RWPE1 (cell line): ENCODE data around the gene TMEM266.

Experiments used
- CTCF ChIA-PET: fragments of 350-600 bp; sonication (Branson Sonifier 250); formaldehyde crosslinking; extraction: SDS; loops from one replicate; lab custom pipeline; 2021; lab: Yijun Ruan, JAX
- POLR2A ChIA-PET: fragments of 400-600 bp; formaldehyde crosslinking; extraction: SDS; loops from one replicate; lab custom pipeline; 2020; ENCODE audit warnings: antibody characterized with exemption; ENCODE audit not compliant: low non-redundant PET; lab: Yijun Ruan, JAX
- DNase-seq: peaks from one replicate; pipeline ENCODE4 v3.0.0; 2012; ENCODE audit warnings: low spot score
- H3K27ac ChIP-seq: fragments of 450-650 bp; 2 replicates; pipeline ENCODE4 v1.5.1; 2017
- CTCF ChIP-seq: fragments of 450-650 bp; conservative IDR thresholded peaks from 2 replicates; pipeline ENCODE4 v1.5.1; 2017; ENCODE audit warnings: low read depth, mild to moderate bottlenecking

Gene TMEM266

GRCh38 chr15:76198456-76199105 lies 138.8 kb downstream of the TMEM266 start:
- POLR2A ChIA-PET = no interaction called here
- H3K27ac ChIP-seq = peak overlapping the region; percentile 99
- CTCF ChIA-PET = interaction anchor here (0.7 to 1.0 kb wide), 2 partner anchors 7 to 1462 kb away, joined by 3 to 5 read pairs; no protein-coding TSS in a partner anchor
- DNase-seq = no peak
- no peak for TF ChIP-seq CTCF

GRCh38 chr15:76199106-76200082 lies 139.6 kb downstream of the TMEM266 start:
- CTCF ChIA-PET = interaction anchor here (0.6 to 1.0 kb wide), 3 partner anchors 8 to 1461 kb away, joined by 3 to 5 read pairs (median 4); no protein-coding TSS in a partner anchor
- no peak for TF ChIP-seq CTCF
- H3K27ac ChIP-seq = peak overlapping the region; percentile 99
- no peak for DNase-seq
- POLR2A ChIA-PET = no interaction called here

GRCh38 chr15:76200083-76200465 lies 140.3 kb downstream of the TMEM266 start:
- H3K27ac ChIP-seq = peak overlapping the region; percentile 99
- TF ChIP-seq CTCF = no peak
- ChIA-PET POLR2A (no interaction called here), CTCF (interaction anchor here (0.6 kb wide), 1 partner anchor 86 kb away, joined by 4 read pairs; no protein-coding TSS in a partner anchor)
- no peak for DNase-seq

GRCh38 chr15:76200641-76201105 lies 140.9 kb downstream of the TMEM266 start:
- TF ChIP-seq CTCF = no peak
- no peak for DNase-seq
- peak overlapping the region; percentile 99 for H3K27ac ChIP-seq
- POLR2A ChIA-PET = no interaction called here
- CTCF ChIA-PET = interaction anchor here (0.7 to 0.8 kb wide), 2 partner anchors 10 to 11 kb away, joined by 3 to 4 read pairs; no protein-coding TSS in a partner anchor

- POLR2A ChIA-PET = no interaction called here
- H3K27ac ChIP-seq = peak overlapping the region; percentile 99
- CTCF ChIA-PET = interaction anchor here (0.5 to 0.8 kb wide), 2 partner anchors 11 to 24 kb away, joined by 3 to 4 read pairs; no protein-coding TSS in a partner anchor
- TF ChIP-seq CTCF = no peak
- no peak for DNase-seq
Observed at GRCh38 chr15:76201536-76202255, 141.9 kb downstream of the TMEM266 start.
